22Rv1 (cell line): ENCODE data around the gene RAB6B.

Source experiments
- CTCF ChIP-seq: fragments of 450-650 bp; IDR thresholded peaks from 2 replicates; pipeline ENCODE4 v1.5.1; 2017; ENCODE audit warnings: mild to moderate bottlenecking
- ZFX ChIP-seq: fragments of 450-650 bp; IDR thresholded peaks from 2 replicates; pipeline ENCODE4 v1.6.1; 2017; ENCODE audit warnings: antibody characterized with exemption, borderline replicate concordance

- TF ChIP-seq CTCF (no peak), ZFX (no peak)
Observed at GRCh38 chr3:133838916-133839800, 56.5 kb downstream of the RAB6B start.
